Glomerular visceral epithelial cell (primary cell): ENCODE data around the gene ITSN1.
A peak's percentile ranks its signal among the peaks of the same experiment; 100 is the strongest.
"Not testable (repeated sequence)": the region's sequence is repeated elsewhere in the genome, so short reads cannot be mapped to it uniquely, and the experiment has no call there.

Experiments used
- DNase-seq: peaks from one replicate; pipeline ENCODE4 v3.0.0-alpha.2; 2016; ENCODE audit errors: extremely low spot score

The ITSN1 gene

GRCh38 chr21:33642027-33642895 lies at the start of gene ITSN1:
Gene ITSN1 (plus strand): TSS chr21:33642501. CDS start chr21:33718829, 76,328 bp downstream.
- DNase-seq, result peak; percentile 100

DNA sequence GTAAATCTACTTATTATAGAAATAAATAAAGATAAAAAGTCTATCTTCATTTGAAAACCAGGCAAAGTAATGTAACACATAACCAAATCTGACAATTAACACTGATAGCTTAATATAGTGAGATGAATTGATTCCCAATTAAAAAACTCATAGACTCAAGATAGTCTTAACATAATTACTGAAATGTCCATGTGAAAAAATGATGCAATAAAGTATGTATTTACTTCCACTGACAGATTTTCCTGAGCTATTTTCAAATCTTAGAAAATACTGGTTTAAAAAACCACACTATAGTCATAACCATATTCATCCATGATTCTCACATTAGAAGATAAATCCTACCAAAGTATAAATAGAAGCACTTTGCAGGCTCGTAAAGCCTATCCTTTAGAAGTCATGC lies 44.2 kb upstream of the ITSN1 start:
- no peak for DNase-seq

DNA sequence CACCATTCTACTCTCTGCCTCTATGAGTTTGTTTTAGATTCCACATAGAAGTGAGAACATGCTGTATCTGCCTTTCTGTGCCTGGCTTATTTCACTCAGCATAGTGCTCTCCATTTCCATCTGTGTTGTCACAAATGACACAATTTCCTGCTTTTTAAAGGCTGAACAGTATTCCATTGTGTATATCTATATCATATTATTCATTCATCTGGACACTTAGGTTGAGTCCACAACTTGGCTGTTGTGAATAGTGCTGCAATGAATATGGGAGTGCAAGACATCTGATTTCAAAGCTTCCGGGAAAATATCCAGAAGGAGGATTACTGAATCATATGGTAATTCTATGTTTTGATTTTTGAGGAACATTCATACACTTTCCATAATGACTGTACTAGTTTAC lies 33.7 kb upstream of the ITSN1 start:
- no peak for DNase-seq

DNA sequence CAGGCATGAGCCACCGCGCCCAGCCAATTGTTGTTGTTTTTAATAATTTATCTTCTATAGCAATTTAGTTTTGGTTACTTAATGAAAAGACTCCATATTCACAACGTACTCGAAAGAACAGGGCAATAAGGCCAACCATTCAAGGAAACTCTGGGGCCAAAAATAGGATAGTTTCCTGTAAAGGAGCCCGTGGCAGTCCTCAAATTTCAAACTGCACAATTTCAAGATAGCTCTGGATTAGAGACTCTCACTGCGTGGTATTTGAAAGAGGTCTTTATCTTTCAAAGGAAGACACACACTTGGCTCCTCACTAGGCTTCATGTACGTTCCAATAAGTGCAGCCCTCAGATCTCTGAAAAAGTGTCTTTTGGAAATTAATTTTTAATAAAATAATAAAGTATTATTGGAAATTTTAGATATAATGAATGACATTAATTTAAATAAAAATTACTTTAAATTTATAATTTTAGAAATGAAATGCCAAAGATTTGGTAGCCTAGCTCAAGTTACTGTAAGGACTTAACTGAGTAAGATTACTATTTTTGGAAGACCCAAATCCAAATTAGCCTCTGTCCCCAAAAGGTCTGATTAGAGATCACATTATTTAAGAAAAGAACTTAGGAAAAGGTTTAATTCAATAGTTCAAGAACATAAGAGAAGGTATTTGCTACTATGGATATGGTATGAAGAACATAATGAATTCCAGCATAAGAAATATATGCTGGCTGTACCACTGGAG lies 31.1 kb upstream of the ITSN1 start:
- DNase-seq, result no peak

DNA sequence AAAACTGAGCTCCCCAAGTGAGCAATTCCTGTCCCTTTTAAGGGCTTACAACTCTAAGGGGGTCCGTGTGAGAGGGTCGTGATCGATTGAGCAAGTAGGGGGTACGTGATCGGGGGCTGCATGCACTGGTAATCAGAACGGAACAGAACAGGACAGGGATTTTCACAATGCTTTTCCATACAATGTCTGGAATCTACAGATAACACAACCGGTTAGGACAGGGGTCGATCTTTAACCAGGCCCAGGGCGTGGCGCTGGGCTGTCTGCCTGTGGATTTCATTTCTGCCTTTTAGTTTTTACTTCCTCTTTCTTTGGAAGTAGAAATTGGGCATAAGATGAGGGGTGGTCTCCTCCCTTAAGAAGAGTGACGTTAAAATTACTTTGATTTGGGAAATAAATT lies 24.7 kb upstream of the ITSN1 start:
- DNase-seq, result not testable (repeated sequence)

- DNase-seq, result no peak
Observed at GRCh38 chr21:33618407-33618806, 23.9 kb upstream of the ITSN1 start.

DNA sequence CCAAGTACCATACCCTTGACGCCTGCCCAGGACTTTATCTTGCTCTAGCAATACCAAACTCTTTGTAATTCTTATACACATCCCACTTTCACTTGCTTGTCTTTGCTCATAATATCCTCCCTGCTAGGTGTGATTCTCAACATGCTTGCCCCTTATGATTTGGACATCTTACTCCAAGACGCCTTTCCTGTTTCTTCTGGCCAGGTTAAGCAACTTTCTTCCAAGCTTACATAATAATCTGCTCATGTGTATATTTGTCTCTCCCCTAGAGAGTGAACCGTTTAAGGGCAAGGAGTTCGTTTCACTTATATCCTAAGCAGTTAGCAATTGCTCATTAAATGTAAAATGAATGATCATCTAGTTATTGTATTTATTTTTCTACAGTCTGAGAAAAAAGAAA lies 22.6 kb upstream of the ITSN1 start:
- DNase-seq, result no peak

DNA sequence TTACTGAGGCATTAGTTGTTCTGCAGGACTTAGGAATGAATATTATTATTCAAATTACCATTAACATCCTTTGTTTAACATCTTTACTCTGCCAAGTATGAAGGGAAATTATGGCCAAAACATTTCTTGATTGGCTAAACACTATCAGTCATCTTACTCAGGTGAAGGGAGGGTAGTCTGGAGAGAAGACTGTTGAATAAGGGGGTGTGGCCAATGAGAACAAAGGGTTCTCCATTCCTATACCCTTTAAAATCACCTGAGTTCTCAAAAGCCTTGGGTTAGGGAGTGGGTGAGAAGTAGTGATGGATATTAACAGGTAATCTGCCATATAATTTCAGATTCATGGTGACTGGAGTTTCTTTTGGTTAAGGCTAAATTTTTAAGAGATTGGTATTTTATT lies 20.0 kb upstream of the ITSN1 start:
- DNase-seq, result no peak

GRCh38 chr21:33626151-33626550 lies 16.1 kb upstream of the ITSN1 start:
- not testable (repeated sequence) for DNase-seq

DNA sequence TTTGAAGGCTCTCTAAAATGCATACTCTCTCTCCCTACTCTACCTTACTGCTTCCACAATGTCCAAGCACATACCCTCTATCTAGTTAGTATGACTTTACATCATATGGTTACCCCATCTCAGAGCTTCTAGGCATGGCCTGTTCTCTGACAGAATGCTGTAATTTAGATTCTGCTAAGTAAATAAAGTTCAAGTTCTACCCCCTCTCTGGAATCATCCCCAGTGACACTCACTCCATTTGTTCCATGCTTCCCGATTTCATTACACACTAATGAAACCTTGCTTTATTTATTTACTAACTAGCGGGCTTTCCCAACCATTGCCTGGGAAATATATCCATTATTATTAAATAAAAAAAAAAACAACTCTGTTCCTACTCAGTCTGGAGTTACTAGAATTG lies 8.0 kb upstream of the ITSN1 start:
- DNase-seq, result no peak

DNA sequence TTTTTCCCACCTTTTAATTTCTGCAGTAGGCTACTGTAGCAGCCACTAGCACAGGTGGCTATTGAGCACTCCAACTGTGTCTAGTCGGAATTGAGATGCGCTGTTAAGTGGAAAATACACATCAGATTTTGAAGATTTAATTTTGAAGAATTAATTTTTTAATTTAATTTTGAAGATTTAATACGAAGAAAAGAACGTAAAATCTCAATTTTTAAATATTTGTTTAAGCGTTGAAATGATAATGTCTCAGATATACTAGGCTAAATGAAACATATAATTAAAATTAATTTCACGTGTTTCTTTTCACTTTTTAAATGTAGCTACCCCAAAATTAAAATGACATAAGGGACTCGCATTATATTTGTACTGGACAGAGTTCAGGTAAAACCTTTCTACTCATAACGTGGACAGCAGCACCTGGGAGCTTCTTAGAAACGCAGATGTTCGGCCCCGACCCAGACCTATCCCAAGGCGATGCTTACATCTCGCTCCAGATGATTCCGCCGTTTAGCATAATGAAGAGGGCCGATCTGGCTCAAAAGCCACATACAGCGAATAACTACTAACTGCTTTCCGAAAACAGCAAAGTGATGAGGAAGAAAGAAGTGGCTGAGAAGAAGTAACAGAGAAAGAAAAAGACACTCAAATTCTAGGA lies 1.5 kb upstream of the ITSN1 start:
- DNase-seq, result peak; percentile 32

- peak; percentile 100 for DNase-seq
Observed at GRCh38 chr21:33641352-33642026, 812 bp upstream of the ITSN1 start, which contains the start of gene CRYZL1. Gene CRYZL1 (minus strand): TSS chr21:33641741. CDS start chr21:33631551, 10,190 bp downstream.

GRCh38 chr21:33642896-33643657 lies 776 bp downstream of the ITSN1 start:
- peak; percentile 32 for DNase-seq

DNA sequence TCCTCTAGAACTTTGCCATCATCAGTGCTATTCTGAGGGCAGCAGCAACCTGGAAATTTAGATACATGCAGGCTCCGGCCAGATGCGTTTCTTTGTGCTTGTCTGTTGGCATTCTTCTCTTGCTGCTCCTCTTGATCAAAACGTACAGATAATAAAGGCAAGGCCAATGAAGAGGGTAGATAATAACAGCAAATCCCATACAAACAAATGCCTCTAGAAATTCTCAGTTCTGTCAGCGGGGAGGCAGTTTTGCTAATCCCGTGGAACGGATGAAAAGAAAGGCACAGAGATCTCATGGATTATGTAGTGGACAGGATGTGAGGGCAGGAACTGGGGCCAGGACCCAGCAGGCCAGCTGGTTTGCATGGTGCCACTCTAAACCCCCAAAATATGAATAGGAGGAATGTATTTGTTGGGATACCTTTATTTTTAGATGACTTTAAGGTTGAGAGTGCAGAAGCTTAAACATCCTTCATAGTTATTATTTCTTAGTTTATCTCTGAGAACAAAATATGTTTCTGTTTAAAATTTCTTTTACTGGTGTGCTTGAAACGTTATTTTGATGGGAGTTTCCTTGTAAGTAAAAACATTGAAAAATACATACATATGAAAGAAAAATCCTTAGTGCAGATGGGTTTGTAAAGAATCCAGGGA lies 1.5 kb downstream of the ITSN1 start:
- peak; percentile 33 for DNase-seq

- DNase-seq, result peak; percentile 18
Observed at GRCh38 chr21:33644383-33645074, 2.2 kb downstream of the ITSN1 start.

DNA sequence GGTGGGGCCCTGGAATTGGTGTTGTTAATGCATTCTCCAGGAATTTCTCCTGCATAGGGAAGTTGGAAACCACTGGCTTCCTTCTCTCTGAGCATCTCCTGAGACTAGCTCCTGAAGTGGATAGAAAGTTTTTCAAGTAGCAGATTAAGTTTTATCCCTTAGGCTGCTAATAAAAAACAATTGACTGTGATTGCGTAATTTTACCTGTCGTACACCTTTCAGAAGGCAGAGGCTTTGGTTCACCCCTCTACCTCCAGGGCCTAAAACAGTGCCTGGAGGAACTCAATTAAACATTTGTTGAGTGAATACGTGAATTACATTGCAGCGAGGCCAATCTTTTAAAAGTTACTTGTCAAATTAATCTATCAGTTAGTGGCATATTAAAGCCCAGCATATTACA lies 3.4 kb downstream of the ITSN1 start:
- no peak for DNase-seq

GRCh38 chr21:33647587-33647986 lies 5.3 kb downstream of the ITSN1 start:
- DNase-seq, result no peak

- no peak for DNase-seq
Observed at GRCh38 chr21:33648555-33648954, 6.3 kb downstream of the ITSN1 start.

DNA sequence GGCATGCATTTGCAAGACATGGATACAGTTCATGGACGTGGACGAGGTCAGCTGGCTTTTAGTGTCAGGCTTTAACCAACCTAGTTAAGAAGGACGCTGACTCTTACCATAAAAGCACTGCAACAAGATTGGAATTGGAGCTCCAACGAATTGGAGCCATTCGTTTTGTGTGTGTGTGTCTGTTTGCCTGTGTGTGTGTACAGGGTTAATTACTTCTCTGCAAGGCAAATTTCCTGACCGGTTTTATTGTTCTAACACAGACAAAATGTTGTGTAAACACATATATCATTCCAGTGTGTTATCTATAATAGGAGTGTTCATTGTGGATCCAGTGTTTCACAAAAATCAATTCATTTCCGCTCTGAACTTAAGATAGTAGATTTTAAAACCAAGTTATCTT lies 7.9 kb downstream of the ITSN1 start:
- no peak for DNase-seq

DNA sequence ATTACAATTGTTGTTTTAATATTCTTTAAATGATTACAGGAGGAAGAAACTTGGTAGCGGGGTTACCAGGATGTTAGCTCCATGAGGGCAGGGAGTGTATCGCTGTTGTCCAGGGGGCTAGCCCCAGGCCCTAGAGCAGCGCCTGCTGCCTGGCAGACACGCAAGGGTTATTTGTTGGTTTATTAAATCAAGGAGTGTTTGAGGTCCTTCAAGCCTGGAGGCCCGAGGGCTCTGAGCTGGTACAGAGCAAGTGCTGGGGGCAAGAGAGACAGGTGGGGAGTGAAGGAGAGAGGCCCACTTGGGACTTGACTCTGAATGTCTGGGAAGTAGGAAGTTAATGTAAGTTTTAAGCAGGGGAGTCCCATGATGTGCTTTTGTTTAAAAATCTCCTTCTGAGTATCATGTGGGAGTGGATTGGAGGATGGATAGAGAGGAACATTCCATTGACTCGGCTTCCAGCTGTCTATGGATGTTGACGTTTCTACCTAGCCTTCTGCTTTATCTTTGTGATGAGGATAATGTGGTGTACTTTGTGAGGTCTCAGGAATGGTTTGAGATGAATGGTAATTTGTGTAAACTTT lies 8.7 kb downstream of the ITSN1 start:
- DNase-seq, result no peak
